RWPE2 (cell line): ENCODE data around the gene GHDC.

Source experiments
- ATAC-seq: fragments of 200-7000 bp; cut with Tn5 transposase; 3 replicates; pipeline ENCODE4 v1.9.1; 2021; ENCODE audit warnings: low read depth
- DNase-seq: peaks from one replicate; pipeline ENCODE4 v3.0.0-alpha.2; 2020; ENCODE audit warnings: low spot score
- H3K27ac ChIP-seq: fragments of 450-650 bp; 2 replicates; pipeline ENCODE4 v1.5.1; 2017; ENCODE audit warnings: mild to moderate bottlenecking; ENCODE audit not compliant: poor library complexity, severe bottlenecking
- H3K27me3 ChIP-seq: fragments of 250-450 bp; sonication (Bioruptor Pico); 2 replicates; pipeline ENCODE4 v1.5.1; 2021; ENCODE audit warnings: mild to moderate bottlenecking, moderate library complexity; ENCODE audit not compliant: insufficient read depth, poor library complexity, severe bottlenecking
- H3K36me3 ChIP-seq: fragments of 250-450 bp; sonication (Bioruptor Pico); 2 replicates; pipeline ENCODE4 v1.5.1; 2020; ENCODE audit warnings: low read depth, mild to moderate bottlenecking, moderate library complexity
- H3K4me1 ChIP-seq: fragments of 250-450 bp; sonication (Bioruptor Pico); 2 replicates; pipeline ENCODE4 v1.5.1; 2021; ENCODE audit warnings: mild to moderate bottlenecking, moderate library complexity; ENCODE audit not compliant: insufficient read depth, poor library complexity, severe bottlenecking
- H3K4me3 ChIP-seq: fragments of 250-450 bp; sonication (Bioruptor Pico); 2 replicates; pipeline ENCODE4 v1.5.1; 2021; ENCODE audit warnings: mild to moderate bottlenecking, moderate library complexity; ENCODE audit not compliant: severe bottlenecking
- H3K9me3 ChIP-seq: fragments of 250-450 bp; sonication (Bioruptor Pico); 2 replicates; pipeline ENCODE4 v1.5.1; 2021; ENCODE audit warnings: mild to moderate bottlenecking, moderate library complexity; ENCODE audit not compliant: severe bottlenecking
- CTCF ChIP-seq: fragments of 450-650 bp; IDR thresholded peaks from one replicate; pipeline ENCODE4 v1.5.1; 2017; ENCODE audit warnings: mild to moderate bottlenecking, moderate library complexity; ENCODE audit not compliant: poor library complexity, severe bottlenecking

The GHDC gene

GRCh38 chr17:42181851-42182207, 12.5 kb downstream of the GHDC start:
- H3K9me3 ChIP-seq = no peaks in the 10 kb centered on the region
- H3K4me3 ChIP-seq = no peak overlapping the region
- H3K27ac ChIP-seq = no peak overlapping the region
- no peak for ATAC-seq
- peaks cover 28% of the 10 kb centered on the region for H3K27me3 ChIP-seq
- H3K36me3 ChIP-seq = no peaks in the 10 kb centered on the region
- DNase-seq = no peak
- no peak for TF ChIP-seq CTCF
- H3K4me1 ChIP-seq = no peaks in the 10 kb centered on the region

DNA sequence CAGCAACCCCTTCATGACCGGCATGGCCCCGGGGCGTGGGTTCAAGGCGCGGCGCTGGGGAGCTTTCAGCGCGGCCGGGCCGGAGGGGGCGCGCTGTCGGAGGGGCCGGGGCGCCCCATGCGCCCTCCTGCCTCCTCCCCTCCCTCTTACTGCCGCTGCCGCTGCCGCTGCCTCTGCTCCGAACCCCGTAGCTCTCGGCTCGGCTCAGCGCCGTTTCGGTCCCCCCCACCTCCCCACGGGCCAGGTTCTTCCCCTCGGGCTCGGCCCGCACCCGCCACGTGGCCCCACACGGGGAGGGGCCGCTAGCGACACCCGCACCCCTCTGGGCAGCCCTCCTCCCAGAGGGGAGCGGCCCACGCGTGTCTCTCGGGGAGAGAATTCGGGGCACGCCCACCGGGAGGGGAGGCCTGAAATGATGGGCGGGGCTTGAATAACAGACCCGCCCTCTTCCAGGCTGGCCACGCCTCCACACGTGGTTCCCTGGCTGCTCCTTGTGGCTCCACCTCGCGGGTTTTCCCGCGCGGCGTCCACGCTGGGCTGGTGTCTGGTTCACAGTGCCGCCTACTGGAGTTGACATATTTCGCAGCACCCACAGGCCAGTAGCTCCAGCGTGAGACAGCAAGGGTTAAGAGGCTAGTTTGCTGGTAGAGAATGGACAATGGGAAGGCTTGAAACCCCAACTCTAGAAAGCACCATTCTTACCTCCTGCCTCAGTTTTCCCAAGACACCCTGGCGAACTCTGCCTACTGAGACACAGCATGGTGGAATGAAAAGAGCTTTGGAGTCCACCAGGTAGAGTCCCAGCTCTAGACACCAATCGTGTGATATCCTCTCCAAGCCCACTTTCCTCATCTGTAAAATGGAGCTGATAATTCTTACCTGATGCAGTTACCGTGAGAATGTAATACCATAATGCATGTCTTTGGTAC, 13.1 kb downstream of the GHDC start, which contains the start of gene KCNH4:
TSS of gene KCNH4 (minus strand) at position 221 of the 929 bp plus-strand sequence. CDS start at position 24, 197 bp downstream.
- DNase-seq = no peak
- H3K4me3 ChIP-seq = peak within 1 kb of the TSS; percentile 23
- peak; percentile 57 for TF ChIP-seq CTCF
- peak; percentile 47 for ATAC-seq
- H3K27me3 ChIP-seq = peaks cover 28% of the 10 kb centered on the region
- no peaks in the 10 kb centered on the region for H3K4me1 ChIP-seq
- no peaks in the 10 kb centered on the region for H3K9me3 ChIP-seq
- H3K36me3 ChIP-seq = no peaks in the 10 kb centered on the region
- no peak within 1 kb of the TSS for H3K27ac ChIP-seq

DNA sequence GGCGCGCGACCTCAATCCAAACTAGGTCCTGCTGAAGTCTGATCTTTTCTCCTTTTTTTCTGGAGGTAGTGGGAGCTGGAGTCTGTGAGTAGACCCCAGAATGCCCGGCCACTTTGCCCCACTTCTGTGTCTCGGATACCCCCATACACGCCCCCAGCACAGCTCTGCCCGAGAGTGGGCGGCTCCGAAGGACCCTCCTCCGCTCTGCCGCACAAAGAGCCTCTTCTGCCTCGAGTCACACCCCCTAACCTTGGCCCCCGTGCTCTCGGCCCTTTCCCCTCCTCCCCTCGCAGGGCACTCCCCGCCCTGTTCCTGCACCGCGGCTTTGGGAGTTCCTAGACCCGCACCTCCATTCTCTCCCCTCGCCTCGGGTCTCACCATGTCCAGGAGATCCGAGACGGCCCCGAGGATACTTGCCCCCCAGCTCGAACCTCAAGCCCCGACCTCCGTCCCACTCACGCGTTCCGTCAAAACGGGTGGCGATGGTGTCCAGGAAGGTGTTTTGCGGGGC, 13.8 kb downstream of the GHDC start:
- no peaks in the 10 kb centered on the region for H3K4me1 ChIP-seq
- H3K4me3 ChIP-seq = peak overlapping the region; percentile 23
- H3K27me3 ChIP-seq = peaks cover 28% of the 10 kb centered on the region
- no peak for TF ChIP-seq CTCF
- DNase-seq (no peak), ATAC-seq (no peak)
- no peak overlapping the region for H3K27ac ChIP-seq
- H3K9me3 ChIP-seq = no peaks in the 10 kb centered on the region
- H3K36me3 ChIP-seq = no peaks in the 10 kb centered on the region

DNA sequence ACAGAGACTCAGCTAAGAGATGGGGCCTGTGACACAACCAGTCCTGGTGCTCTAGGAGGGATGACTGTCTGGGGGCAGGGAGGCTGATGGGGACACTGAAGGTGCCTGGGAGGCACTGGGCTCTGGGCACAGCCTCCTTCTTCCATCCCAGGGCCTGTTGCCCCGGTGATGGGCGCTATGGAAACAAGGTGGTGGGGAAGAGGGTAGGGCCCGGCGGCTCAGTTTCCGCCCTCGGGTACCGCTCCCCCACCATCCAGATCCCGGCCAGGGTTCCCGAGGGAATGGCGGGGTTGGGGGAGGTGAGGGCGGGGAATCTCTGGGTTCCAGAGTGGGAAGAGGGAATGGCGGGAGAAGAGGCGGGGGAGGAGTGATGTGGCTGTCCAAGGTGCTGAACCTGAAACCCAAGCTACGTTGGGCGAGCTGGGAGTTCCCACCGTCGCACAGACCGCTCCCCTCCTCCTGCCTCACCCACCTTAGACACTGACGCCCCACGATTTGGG, 14.3 kb downstream of the GHDC start:
- ATAC-seq = 0 out of 3 replicates have a peak, but pooled peaks have one; percentile 20
- Histone ChIP-seq H3K4me1 (no peaks in the 10 kb centered on the region), H3K27ac (no peak overlapping the region), H3K9me3 (no peaks in the 10 kb centered on the region), H3K36me3 (no peaks in the 10 kb centered on the region), H3K4me3 (no peak overlapping the region), H3K27me3 (peaks cover 28% of the 10 kb centered on the region)
- TF ChIP-seq CTCF = no peak
- no peak for DNase-seq
